ENCODE results near the gene MAPT.

GRCh38 chr17:45863857-45864654, 30.3 kb upstream of the MAPT start:
- TF ChIP-seq ESRRA (CRISPR knock-in tag; IDR thresholded peaks at IDR 0.05; ENCODE audit: low read depth) (no peak), ZBTB49 (CRISPR knock-in tag; IDR thresholded peaks at IDR 0.05; ENCODE audit: borderline replicate concordance) (no peak), MAFK (conservative IDR thresholded peaks at IDR 0.05 in 1 of 2, IDR thresholded peaks at IDR 0.05 in 1 of 2; ENCODE audit: low read length in 2 of 2) (no peak), AFF4 (CRISPR knock-in tag; IDR thresholded peaks at IDR 0.05) (no peak), NFIB (CRISPR knock-in tag; IDR thresholded peaks at IDR 0.05; ENCODE audit: borderline replicate concordance) (no peak), POGZ (CRISPR knock-in tag; IDR thresholded peaks at IDR 0.05) (no peak), NCOA1 (CRISPR knock-in tag; IDR thresholded peaks at IDR 0.05) (no peak), CTCF (CRISPR knock-in tag; IDR thresholded peaks at IDR 0.05) (no peak), ZNF274 (CRISPR knock-in tag; IDR thresholded peaks at IDR 0.05) (no peak), ETV6 (CRISPR knock-in tag; conservative IDR thresholded peaks at IDR 0.05) (no peak), NFKB2 (CRISPR knock-in tag; IDR thresholded peaks at IDR 0.05; ENCODE audit: borderline replicate concordance) (no peak), ZBTB20 (CRISPR knock-in tag; IDR thresholded peaks at IDR 0.05; ENCODE audit: borderline replicate concordance, low read depth) (no peak), ZMYM2 (CRISPR knock-in tag; IDR thresholded peaks at IDR 0.05) (no peak), NFE2L2 (IDR thresholded peaks at IDR 0.05; ENCODE audit: low read length) (no peak)

Data from HepG2 (cell line).